ENCODE results near the gene IRX4.

IRX4 gene

DNA sequence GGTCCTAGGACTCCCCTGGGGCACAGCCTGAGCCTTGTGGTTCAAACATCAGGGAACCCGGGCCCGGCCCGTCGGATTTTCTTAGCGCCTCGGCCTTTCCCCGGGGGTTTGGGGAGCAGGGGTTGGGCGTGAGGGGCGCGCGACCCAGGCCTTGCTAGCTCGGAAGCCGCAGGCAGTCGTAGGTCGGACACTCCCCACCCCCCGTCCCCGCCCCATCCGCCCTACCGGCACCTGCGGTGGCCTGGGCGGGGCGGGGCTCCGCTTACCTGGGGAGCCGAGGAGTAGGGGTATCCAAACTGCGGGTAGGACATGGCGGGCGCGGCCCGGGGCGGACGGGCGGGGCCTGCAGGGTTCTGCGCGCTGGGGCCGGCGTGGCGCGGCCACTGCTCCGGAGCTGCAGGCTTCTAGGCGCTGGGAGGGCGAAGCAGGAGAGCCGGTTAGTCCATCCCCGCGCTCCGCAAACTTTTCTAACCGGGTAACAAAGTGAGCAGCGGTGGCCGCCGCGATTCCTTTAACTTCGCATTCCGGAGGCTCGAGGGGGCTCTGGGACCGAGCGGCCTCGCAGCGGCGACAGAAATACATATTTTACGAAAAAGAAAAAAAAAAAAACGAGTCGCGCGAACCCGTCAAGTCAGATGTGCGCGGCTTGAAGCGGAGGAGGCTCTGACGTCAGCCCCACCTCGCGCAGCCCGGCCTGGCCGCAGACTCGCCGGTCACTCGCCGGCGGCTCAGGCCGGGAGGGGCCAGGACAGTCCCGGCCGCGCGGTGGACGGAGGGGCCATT, at the start of gene IRX4:
Gene IRX4, minus strand, starts transcription at position 589 of the 783 bp plus-strand sequence. Its CDS starts 278 bp downstream, at position 311.
- no peak for DNase-seq (ENCODE audit: low read depth)
- TF ChIP-seq, protein P1, sequence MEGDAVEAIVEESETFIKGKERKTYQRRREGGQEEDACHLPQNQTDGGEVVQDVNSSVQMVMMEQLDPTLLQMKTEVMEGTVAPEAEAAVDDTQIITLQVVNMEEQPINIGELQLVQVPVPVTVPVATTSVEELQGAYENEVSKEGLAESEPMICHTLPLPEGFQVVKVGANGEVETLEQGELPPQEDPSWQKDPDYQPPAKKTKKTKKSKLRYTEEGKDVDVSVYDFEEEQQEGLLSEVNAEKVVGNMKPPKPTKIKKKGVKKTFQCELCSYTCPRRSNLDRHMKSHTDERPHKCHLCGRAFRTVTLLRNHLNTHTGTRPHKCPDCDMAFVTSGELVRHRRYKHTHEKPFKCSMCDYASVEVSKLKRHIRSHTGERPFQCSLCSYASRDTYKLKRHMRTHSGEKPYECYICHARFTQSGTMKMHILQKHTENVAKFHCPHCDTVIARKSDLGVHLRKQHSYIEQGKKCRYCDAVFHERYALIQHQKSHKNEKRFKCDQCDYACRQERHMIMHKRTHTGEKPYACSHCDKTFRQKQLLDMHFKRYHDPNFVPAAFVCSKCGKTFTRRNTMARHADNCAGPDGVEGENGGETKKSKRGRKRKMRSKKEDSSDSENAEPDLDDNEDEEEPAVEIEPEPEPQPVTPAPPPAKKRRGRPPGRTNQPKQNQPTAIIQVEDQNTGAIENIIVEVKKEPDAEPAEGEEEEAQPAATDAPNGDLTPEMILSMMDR (IDR thresholded peaks at IDR 0.05; ENCODE audit: low read depth, low read length, missing control alignments), result no peak
- H3K4me3 ChIP-seq (ENCODE audit: low read depth, low read length), result no peak within 1 kb of the TSS

DNA sequence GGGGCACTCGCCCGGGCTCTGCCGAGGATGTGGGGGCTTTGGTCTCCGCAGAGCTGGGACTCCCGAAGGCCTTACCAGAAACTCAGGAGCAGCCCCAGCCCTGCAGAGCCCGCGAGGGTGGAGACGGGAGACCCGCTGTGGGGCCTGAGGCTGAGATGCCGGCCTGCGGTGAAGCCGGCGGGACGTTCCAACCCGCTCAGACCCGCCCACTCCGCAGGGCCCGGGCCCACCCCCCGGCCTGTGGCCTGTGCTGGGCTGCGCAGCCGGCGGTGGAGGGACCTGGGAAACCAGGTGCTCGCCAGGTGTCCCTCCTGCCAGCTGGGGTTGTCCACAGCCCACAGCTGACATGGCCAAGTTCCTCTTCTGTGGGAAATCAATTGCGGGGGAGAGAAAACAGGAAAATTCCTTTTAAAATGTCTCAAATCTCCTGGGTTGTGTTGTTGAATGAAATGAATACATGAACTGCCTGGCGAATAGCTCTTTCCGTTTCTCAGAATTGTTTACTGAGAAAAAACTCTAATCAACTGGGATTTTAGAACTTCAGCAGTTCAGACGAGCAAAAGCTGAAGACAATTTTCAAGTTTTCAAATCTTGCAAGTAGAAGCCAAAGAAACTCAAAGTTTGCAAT, 49.0 kb upstream of the IRX4 start:
- DNase-seq (ENCODE audit: low read depth), result no peak
- TF ChIP-seq, protein P1 (IDR thresholded peaks at IDR 0.05; ENCODE audit: low read depth, low read length, missing control alignments), result no peak
- H3K4me3 ChIP-seq (ENCODE audit: low read depth, low read length), result no peak overlapping the region

DNA sequence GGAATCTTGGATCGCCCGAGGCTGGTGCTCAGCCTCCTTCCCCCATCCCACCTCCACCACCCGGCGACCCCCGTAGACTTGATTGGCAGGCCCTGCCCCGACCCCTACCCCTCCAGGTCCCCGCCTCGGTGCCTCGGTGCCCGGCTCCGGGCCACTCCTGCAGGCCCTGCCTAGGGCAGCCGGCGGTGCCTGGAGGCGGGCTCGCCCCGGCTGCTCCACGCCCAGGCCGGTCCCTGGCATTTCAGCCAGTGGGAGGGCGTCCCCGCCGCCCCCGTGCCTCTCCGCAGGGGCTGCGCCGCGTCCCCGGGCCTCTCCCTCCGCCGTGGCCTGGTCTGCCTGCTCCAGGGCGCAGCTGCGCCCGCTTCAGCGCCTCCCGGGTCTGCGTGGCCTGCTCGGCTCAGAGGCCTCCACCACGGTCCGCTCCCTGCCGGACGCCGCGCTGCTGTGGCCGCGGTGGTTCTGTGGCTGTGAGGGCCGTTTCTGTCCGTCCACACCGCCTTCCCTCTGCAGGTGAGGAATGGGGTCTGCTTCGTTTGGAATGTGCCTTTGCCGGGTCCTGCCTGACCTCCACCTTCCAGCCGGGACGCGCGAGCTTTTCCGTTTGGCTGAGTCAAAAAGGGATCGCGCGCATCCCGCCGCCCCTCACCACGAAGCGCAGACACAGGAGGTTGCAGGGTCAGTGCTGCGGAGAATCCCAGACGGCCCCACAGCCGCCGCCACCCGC, 48.3 kb upstream of the IRX4 start:
- no peak for DNase-seq (ENCODE audit: low read depth)

DNA sequence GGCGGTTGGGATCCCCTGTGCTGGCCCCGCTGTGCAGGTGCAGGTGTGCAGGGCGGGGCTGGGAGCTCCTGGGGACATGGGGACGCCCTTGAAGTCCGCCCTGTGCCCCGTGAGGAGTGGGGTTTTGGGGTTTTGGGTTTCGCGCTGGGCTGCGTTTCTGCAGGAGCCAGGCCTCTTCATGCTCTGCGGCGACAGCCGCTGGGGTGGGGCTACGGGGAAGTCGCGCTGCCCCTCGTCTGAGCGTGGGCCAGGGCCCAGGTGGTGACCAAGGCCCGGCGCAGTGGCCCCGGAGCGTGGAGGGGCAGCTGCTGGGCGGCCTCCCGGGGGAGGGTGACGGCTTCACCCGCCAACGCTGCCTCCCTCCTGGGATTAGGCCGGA, 47.8 kb upstream of the IRX4 start:
- no peak overlapping the region for H3K4me3 ChIP-seq (ENCODE audit: low read depth, low read length)
- TF ChIP-seq, protein P1 (IDR thresholded peaks at IDR 0.05; ENCODE audit: low read depth, low read length, missing control alignments), result no peak
- DNase-seq (ENCODE audit: low read depth), result no peak

More for the DNA sequence above, 48.3 kb upstream of the IRX4 start:
- TF ChIP-seq, protein P1 (IDR thresholded peaks at IDR 0.05; ENCODE audit: low read depth, low read length, missing control alignments), result no peak
- H3K4me3 ChIP-seq (ENCODE audit: low read depth, low read length), result no peak overlapping the region

DNA sequence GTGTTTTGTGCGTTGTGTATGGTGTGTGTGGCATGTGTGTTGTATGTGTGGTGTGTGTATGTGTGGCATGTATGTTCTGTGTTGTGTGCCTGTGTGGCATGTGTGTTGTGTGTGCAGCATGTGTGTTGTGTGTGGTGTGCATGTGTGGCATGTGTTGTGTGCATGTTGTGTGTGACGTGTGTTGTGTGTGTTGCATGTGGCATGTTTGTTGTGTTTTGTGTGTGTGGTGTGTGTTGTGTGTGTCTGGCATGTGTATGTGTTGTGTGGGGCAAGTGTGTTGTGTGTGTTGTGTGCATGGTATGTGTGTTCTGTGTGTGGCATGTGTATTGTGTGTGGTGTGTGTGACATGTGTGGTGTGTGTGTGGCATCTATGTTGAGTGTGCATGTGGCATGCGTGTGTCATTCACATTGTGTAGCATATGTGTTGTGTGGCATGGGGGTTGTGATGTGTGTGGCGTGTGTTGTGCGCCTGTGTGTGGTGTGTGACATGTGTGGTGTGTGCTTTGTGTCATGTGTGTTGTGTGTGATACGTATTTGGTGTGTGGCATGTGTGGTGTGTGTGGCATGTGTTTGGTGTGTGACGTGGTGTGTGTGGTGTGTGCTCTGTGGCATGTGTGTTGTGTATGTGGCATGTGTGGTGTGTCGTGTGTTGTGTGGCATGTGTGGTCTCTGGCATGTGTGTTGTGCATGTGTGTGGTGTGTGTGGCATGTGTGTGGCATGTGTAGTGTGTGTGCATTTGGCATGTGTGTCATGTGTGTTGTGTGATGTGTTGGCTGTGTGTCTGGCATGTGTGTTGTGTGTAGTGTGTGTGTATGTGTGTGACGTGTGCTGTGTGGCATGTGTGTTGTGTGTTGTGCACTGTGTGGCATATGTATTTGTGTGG, 46.6 kb upstream of the IRX4 start:
- no peak for DNase-seq (ENCODE audit: low read depth)
- no peak overlapping the region for H3K4me3 ChIP-seq (ENCODE audit: low read depth, low read length)
- TF ChIP-seq, protein P1 (IDR thresholded peaks at IDR 0.05; ENCODE audit: low read depth, low read length, missing control alignments), result no peak

Data from GM12864 (cell line).